ENCODE measurements around the gene FMO4.

GRCh38 chr1:171310661-171311087 is 3.3 kb upstream of the FMO4 start:
- TF ChIP-seq CTCF (IDR thresholded peaks at IDR 0.05; ENCODE audit: insufficient read depth, low read depth, low read length) (no peak), EZH2 (IDR thresholded peaks at IDR 0.05; ENCODE audit: insufficient read depth, low read length) (no peak)

All from astrocyte (in vitro differentiated cells and primary cell).